Measurements from ENCODE around the gene NOS3. TPM values are rescaled to one million over a fixed set of nuclear protein-coding genes. Genes with fewer than 3 reads are reported as not detected.

The NOS3 gene
- total RNA-seq, 1 donor from 2014 or later: 185 TPM

GRCh38 chr7:150975536-150976319, 15.1 kb upstream of the NOS3 start:
- H3K27ac ChIP-seq: no peak overlapping the region

GRCh38 chr7:150976529-150977381, 14.1 kb upstream of the NOS3 start:
- no peak overlapping the region for H3K4me3 ChIP-seq
- intact Hi-C loops (cut with DNase I): no loop called here
- no peak overlapping the region for H3K27ac ChIP-seq
- peaks cover 8 to 10% of the 10 kb centered on the region in 2 donors for H3K4me1 ChIP-seq
- peaks cover 41% of the 10 kb centered on the region for H3K27me3 ChIP-seq
- TF ChIP-seq CTCF (IDR thresholded peaks at IDR 0.05): no peak
- no peak for DNase-seq (ENCODE audit: low spot score in 2 of 2)
- H3K36me3 ChIP-seq: no peaks in the 10 kb centered on the region
- H3K9me3 ChIP-seq: no peaks in the 10 kb centered on the region

More at GRCh38 chr7:150975536-150976319, 15.1 kb upstream of the NOS3 start:
- Histone ChIP-seq H3K4me3 (no peak overlapping the region), H3K4me1 (peaks cover 8 to 10% of the 10 kb centered on the region in 2 donors), H3K9me3 (no peaks in the 10 kb centered on the region), H3K36me3 (no peaks in the 10 kb centered on the region), H3K27me3 (peaks cover 41% of the 10 kb centered on the region)
- TF ChIP-seq CTCF (IDR thresholded peaks at IDR 0.05): no peak
- DNase-seq (ENCODE audit: low spot score in 2 of 2): no peak
- intact Hi-C loops (cut with DNase I): no loop called here

- Histone ChIP-seq H3K9me3 (no peaks in the 10 kb centered on the region), H3K27ac (no peak overlapping the region), H3K4me1 (peaks cover 8 to 10% of the 10 kb centered on the region in 2 donors), H3K27me3 (peaks cover 41% of the 10 kb centered on the region), H3K4me3 (peak overlapping the region; percentile 48 to 61), H3K36me3 (no peaks in the 10 kb centered on the region)
- no peak for DNase-seq (ENCODE audit: low spot score in 2 of 2)
- intact Hi-C loops (cut with DNase I): no loop called here
- no peak for TF ChIP-seq CTCF (IDR thresholded peaks at IDR 0.05)
Measured at GRCh38 chr7:150977382-150978125, 13.3 kb upstream of the NOS3 start.

GRCh38 chr7:150978126-150978789, 12.6 kb upstream of the NOS3 start, which contains the start of gene KCNH2:
KCNH2 (minus strand) TSS chr7:150978321; CDS start chr7:150977913, 408 bp downstream.
- H3K27ac ChIP-seq: no peak within 1 kb of the TSS
- H3K4me3 ChIP-seq: peak within 1 kb of the TSS; percentile 48 to 61
- no peaks in the 10 kb centered on the region for H3K9me3 ChIP-seq
- peaks cover 8 to 10% of the 10 kb centered on the region in 2 donors for H3K4me1 ChIP-seq
- TF ChIP-seq CTCF (IDR thresholded peaks at IDR 0.05): no peak
- H3K36me3 ChIP-seq: no peaks in the 10 kb centered on the region
- intact Hi-C loops (cut with DNase I): no loop called here
- no peak for DNase-seq (ENCODE audit: low spot score in 2 of 2)
- peaks cover 41% of the 10 kb centered on the region for H3K27me3 ChIP-seq

Measured in ascending aorta (tissue), 2 donors.